Spleen (tissue), 11 donors: ENCODE data around the gene EHBP1. TPM values are rescaled to one million over a fixed set of nuclear protein-coding genes. Genes with fewer than 3 reads are reported as not detected.

Experiments
- DNase-seq: peaks from one replicate; pipeline ENCODE4 v3.0.0-alpha.2; 2020
- H3K27ac ChIP-seq, 8 donors: fragments of 200-600 bp; sonication (generic) in 7 of 8; 1 replicate in 4 of 8; 2 replicates in 4 of 8; pipeline versions ENCODE4 v1.5.0 to v1.8.0; 2016 to 2021; ENCODE audit warnings: inconsistent platforms in 4 of 8, mild to moderate bottlenecking in 4 of 8, moderate library complexity in 1 of 8
- H3K27me3 ChIP-seq, 7 donors: fragments of 200-600 bp; sonication (generic) in 6 of 7; replicated peaks in 1 of 7; 1 replicate in 4 of 7; 2 replicates in 3 of 7; pipeline versions ENCODE4 v1.5.0 to v1.8.0; 2016 to 2021; ENCODE audit warnings: inconsistent platforms in 3 of 7, mild to moderate bottlenecking in 1 of 7
- H3K36me3 ChIP-seq, 6 donors: fragments of 200-600 bp; sonication (generic) in 5 of 6; 1 replicate in 4 of 6; 2 replicates in 2 of 6; pipeline versions ENCODE4 v1.5.0 to v1.8.0; 2016 to 2021; ENCODE audit warnings: inconsistent platforms in 2 of 6
- H3K4me1 ChIP-seq, 6 donors: fragments of 200-600 bp; sonication (generic) in 5 of 6; 1 replicate in 3 of 6; 2 replicates in 3 of 6; pipeline versions ENCODE4 v1.5.0 to v1.8.0; 2016 to 2021; ENCODE audit warnings: inconsistent platforms in 3 of 6
- H3K4me3 ChIP-seq, 8 donors: fragments of 200-600 bp; sonication (generic) in 7 of 8; 1 replicate in 4 of 8; 2 replicates in 4 of 8; pipeline versions ENCODE4 v1.5.0 to v1.8.0; 2016 to 2021; ENCODE audit warnings: inconsistent platforms in 4 of 8, mild to moderate bottlenecking in 4 of 8, moderate library complexity in 2 of 8
- H3K9me3 ChIP-seq, 8 donors: fragments of 200-600 bp; sonication (generic) in 7 of 8; 1 replicate in 4 of 8; 2 replicates in 4 of 8; pipeline versions ENCODE4 v1.5.0 to v1.8.0; 2016 to 2021; ENCODE audit warnings: inconsistent platforms in 4 of 8
- POLR2A ChIP-seq, 3 donors: fragments of 450-650 bp; IDR thresholded peaks; one replicate each; pipeline ENCODE4 v1.5.1; 2017; ENCODE audit warnings: antibody characterized with exemption in 3 of 3, mild to moderate bottlenecking in 1 of 3
- POLR2AphosphoS5 ChIP-seq, 3 donors: sonication (generic); formaldehyde crosslinking; IDR thresholded peaks; one replicate each; pipeline ENCODE4 v1.5.1; 2017; ENCODE audit warnings: antibody characterized with exemption in 3 of 3
- WGBS, 5 donors: extraction: QIAGEN DNeasy Blood & Tissue Kit in 3 of 5; methylation state at CpG; one replicate each; pipeline versions ENCODE4 v1.1.5 to v1.1.7; 2013 to 2018; 5-methylcytosine and 5-hydroxymethylcytosine counted together
- intact Hi-C: fragments of 100-400 bp; cut with DNase I; formaldehyde crosslinking; loops from one replicate; pipeline ENCODE4 v1.15.0; 2023; ENCODE audit warnings: low total_unique reads
- polyA plus RNA-seq, 3 donors: library from polyadenylated mRNA; stranded (reverse); fragments of 200-250 nt; gene quantifications; one replicate each; pipeline ENCODE4 v1.2.1, GENCODE V29; 2013
- total RNA-seq, 7 donors: library from RNA; depleted of rRNA in 3 of 7; stranded (reverse); fragments of >200 nt in 3 of 7; fragmentation: NEBNext Ultra II Directional in 4 of 7; extraction: Animal tissue kit (Norgen Biotek cat#: 25700) in 4 of 7; gene quantifications; one replicate each; pipeline versions ENCODE4 v1.1.0 to v1.2.1, GENCODE V29; 2016 to 2021
- TF ChIP-seq, protein P1 (sequence below), 11 experiments: fragments of 200-600 bp in 7 of 11; fragments of 450-650 bp in 4 of 11; sonication (generic) in 4 of 11; IDR thresholded peaks in 8 of 11; conservative IDR thresholded peaks in 3 of 11; 1 replicate in 7 of 11; 2 replicates in 4 of 11; pipeline versions ENCODE4 v1.4.0 to v1.8.0; 2016 to 2021; ENCODE audit warnings: antibody characterized with exemption in 11 of 11, inconsistent platforms in 4 of 11, mild to moderate bottlenecking in 1 of 11
- donor health status: healthy with polysubstance abuse.
- donor health status: DM: no; HTN: no; CAD: no; lungs with moderate emphysema.
- donor health status: DM: no; HTN: no; CAD: no.
- donor health status: Bipolar disorder and iron deficiency.
- donor health status: healthy.
- donor health status: DM: no; HTN: no; CAD: no.
- donor health status: DM: yes; HTN: yes; CAD: no.

EHBP1 gene
- total and polyA plus RNA-seq, 10 donors: 5.0 to 44.2 (median 31.7) TPM

DNA sequence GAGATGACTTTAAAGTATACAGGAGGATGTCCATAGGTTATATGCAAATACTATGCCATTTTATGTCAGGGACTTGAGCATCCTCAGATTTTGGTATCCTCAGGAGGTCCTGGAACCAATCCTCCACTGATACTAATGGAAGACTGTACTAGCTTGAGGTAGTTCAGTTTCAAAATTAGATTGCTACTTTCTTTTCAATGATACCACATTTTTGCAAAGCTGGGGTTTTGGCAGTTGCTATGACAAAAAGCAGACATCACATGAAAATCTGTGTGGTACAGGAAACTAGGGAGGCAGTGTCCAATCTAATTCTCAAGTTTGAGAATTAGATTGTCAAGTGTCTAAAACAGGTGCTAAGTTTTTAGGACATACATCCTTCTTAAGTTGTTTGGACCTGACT lies 14.2 kb downstream of the EHBP1 start:
- TF ChIP-seq, protein P1, sequence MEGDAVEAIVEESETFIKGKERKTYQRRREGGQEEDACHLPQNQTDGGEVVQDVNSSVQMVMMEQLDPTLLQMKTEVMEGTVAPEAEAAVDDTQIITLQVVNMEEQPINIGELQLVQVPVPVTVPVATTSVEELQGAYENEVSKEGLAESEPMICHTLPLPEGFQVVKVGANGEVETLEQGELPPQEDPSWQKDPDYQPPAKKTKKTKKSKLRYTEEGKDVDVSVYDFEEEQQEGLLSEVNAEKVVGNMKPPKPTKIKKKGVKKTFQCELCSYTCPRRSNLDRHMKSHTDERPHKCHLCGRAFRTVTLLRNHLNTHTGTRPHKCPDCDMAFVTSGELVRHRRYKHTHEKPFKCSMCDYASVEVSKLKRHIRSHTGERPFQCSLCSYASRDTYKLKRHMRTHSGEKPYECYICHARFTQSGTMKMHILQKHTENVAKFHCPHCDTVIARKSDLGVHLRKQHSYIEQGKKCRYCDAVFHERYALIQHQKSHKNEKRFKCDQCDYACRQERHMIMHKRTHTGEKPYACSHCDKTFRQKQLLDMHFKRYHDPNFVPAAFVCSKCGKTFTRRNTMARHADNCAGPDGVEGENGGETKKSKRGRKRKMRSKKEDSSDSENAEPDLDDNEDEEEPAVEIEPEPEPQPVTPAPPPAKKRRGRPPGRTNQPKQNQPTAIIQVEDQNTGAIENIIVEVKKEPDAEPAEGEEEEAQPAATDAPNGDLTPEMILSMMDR (IDR thresholded peaks at IDR 0.05 in 8 of 11, conservative IDR thresholded peaks at IDR 0.05 in 3 of 11): no peak
- TF ChIP-seq POLR2A (IDR thresholded peaks at IDR 0.05) (no peak), POLR2AphosphoS5 (IDR thresholded peaks at IDR 0.05) (no peak)
- H3K4me3 ChIP-seq: no peak overlapping the region
- H3K9me3 ChIP-seq: peaks cover 0 to 23% (median 16%) of the 10 kb centered on the region in 8 donors
- no peak overlapping the region for H3K27ac ChIP-seq
- H3K36me3 ChIP-seq: peaks cover 0 to 24% (median 0%) of the 10 kb centered on the region in 6 donors
- no peaks in the 10 kb centered on the region for H3K4me1 ChIP-seq
- DNase-seq: no peak
- H3K27me3 ChIP-seq: no peaks in the 10 kb centered on the region
- intact Hi-C loops: no loop called here

DNA sequence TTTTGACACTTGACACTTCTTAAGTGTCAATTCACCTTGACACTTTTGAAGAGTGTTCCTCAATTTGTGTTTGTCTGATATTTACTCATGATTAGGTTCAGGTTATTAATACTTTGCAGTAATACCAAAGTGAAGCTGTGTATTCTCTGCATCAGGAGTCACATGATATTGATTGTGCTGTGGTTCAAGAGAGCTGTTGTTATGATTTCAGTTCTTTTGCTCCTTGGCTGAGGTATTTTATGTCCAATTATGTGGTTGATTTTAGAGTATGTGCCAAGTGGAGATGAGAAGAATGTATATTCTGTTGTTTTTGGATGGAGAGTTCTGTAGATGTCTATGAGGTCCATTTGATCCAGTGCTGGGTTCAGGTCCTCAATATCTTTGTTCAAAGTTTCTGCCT lies 17.2 kb downstream of the EHBP1 start:
- TF ChIP-seq POLR2AphosphoS5 (IDR thresholded peaks at IDR 0.05) (no peak), POLR2A (IDR thresholded peaks at IDR 0.05) (no peak)
- TF ChIP-seq, protein P1 (IDR thresholded peaks at IDR 0.05 in 8 of 11, conservative IDR thresholded peaks at IDR 0.05 in 3 of 11): no peak
- Histone ChIP-seq H3K4me3 (no peak overlapping the region), H3K27me3 (no peaks in the 10 kb centered on the region), H3K36me3 (no peaks in the 10 kb centered on the region), H3K27ac (no peak overlapping the region), H3K9me3 (peaks cover 0 to 23% (median 16%) of the 10 kb centered on the region in 8 donors), H3K4me1 (no peaks in the 10 kb centered on the region)
- no peak for DNase-seq
- intact Hi-C loops: no loop called here

DNA sequence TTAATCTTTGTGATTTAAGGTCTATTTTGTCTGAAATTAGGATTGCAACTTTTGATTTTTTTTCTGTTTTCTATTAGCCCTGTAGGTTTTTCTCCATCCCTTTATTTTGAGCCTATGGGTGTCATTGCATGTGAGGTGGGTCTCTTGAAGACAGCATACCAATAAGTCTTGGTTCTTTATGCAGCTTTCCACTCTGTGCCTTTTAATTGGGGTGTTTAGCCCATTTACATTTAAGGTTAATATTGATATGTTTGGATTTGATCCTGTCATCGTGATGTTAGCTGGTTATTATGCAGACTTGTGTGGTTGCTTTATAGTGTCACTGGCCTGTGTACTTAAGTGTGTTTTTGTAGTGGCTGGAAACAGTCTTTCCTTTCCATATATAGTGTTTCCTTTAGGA lies 17.7 kb downstream of the EHBP1 start:
- no peaks in the 10 kb centered on the region for H3K36me3 ChIP-seq
- WGBS, 5 donors: 84 to 95% (median 92%) methylated on average over 1 of the region's 1 CpG
- no peak overlapping the region for H3K4me3 ChIP-seq
- no peak for DNase-seq
- H3K27me3 ChIP-seq: no peaks in the 10 kb centered on the region
- peaks cover 0 to 23% (median 16%) of the 10 kb centered on the region in 8 donors for H3K9me3 ChIP-seq
- TF ChIP-seq POLR2A (IDR thresholded peaks at IDR 0.05): no peak
- TF ChIP-seq, protein P1 (IDR thresholded peaks at IDR 0.05 in 8 of 11, conservative IDR thresholded peaks at IDR 0.05 in 3 of 11): no peak
- no peak for TF ChIP-seq POLR2AphosphoS5 (IDR thresholded peaks at IDR 0.05)
- intact Hi-C loops: no loop called here
- no peaks in the 10 kb centered on the region for H3K4me1 ChIP-seq
- H3K27ac ChIP-seq: no peak overlapping the region

DNA sequence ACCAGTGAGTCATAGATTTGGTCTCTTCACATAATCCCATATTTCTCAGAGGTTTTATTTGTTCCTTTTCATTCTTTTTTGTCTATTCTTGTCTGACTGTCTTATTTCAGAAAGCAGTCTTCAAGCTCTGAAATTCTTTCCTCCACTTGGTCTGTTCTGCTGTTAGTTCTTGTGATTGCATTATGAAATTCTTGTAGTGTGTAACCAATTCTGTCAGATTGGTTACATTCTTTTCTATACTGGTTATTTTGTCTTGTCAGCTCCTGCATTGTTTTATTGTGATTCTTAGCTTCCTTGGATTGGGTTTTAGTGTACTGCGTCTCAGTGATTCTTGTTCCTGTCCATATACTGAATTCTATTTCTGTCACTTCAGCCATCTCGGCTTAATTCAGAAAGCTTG lies 18.6 kb downstream of the EHBP1 start:
- H3K27me3 ChIP-seq: no peaks in the 10 kb centered on the region
- H3K4me3 ChIP-seq: no peak overlapping the region
- intact Hi-C loops: no loop called here
- peaks cover 0 to 23% (median 16%) of the 10 kb centered on the region in 8 donors for H3K9me3 ChIP-seq
- WGBS, 5 donors: 89 to 98% (median 94%) methylated on average over 2 of the region's 2 CpGs
- no peaks in the 10 kb centered on the region for H3K36me3 ChIP-seq
- no peak overlapping the region for H3K27ac ChIP-seq
- no peaks in the 10 kb centered on the region for H3K4me1 ChIP-seq
- no peak for DNase-seq
- TF ChIP-seq, protein P1 (IDR thresholded peaks at IDR 0.05 in 8 of 11, conservative IDR thresholded peaks at IDR 0.05 in 3 of 11): no peak
